HEK293 (cell line): Measurements from ENCODE around the gene ARL14EP.
A peak's percentile ranks its signal among the peaks of the same experiment; 100 is the strongest.

ENCODE experiments used
- CTCF ChIA-PET: fragments of 350-600 bp; formaldehyde crosslinking; extraction: SDS; loops from one replicate; lab custom pipeline; 2021; ENCODE audit warnings: antibody characterized with exemption; lab: Yijun Ruan, JAX
- POLR2A ChIA-PET: fragments of 300-600 bp; formaldehyde crosslinking; extraction: SDS; loops from one replicate; lab custom pipeline; 2020; ENCODE audit warnings: antibody characterized with exemption, inconsistent platforms; lab: Yijun Ruan, JAX
- H3K27ac ChIP-seq: fragments of 200-500 bp; sonication (Bioruptor generic); 2 replicates; pipeline ENCODE4 v1.5.1; 2014; ENCODE audit warnings: low read depth, low read length, control low read depth, inconsistent platforms; ENCODE audit errors: extremely low read depth
- H3K36me3 ChIP-seq, 2 experiments: fragments of 200-500 bp in 1 of 2; sonication (Bioruptor generic) in 1 of 2; 1 replicate in 1 of 2; 2 replicates in 1 of 2; pipeline ENCODE4 v1.5.1; 2014 to 2017; ENCODE audit warnings: inconsistent platforms in 2 of 2, low read length in 2 of 2; ENCODE audit not compliant: control insufficient read depth in 2 of 2, insufficient read depth in 1 of 2
- H3K4me1 ChIP-seq: fragments of 200-500 bp; sonication (Bioruptor generic); 2 replicates; pipeline ENCODE4 v1.5.1; 2014; ENCODE audit warnings: mild to moderate bottlenecking, low read length, inconsistent platforms; ENCODE audit not compliant: control insufficient read depth, insufficient read depth
- H3K4me3 ChIP-seq: 2 replicates; pipeline ENCODE4 v1.5.1; 2011; ENCODE audit warnings: low read depth, mild to moderate bottlenecking, control low read depth, low read length, moderate library complexity
- H3K9me3 ChIP-seq: fragments of 200-500 bp; sonication (Bioruptor generic); 2 replicates; pipeline ENCODE4 v1.5.1; 2014; ENCODE audit warnings: low read depth, low read length, inconsistent platforms; ENCODE audit not compliant: control insufficient read depth, insufficient read depth
- HOXA7 ChIP-seq: sonication (generic); formaldehyde crosslinking; IDR thresholded peaks from 2 replicates; pipeline ENCODE4 v1.8.1; 2022; ENCODE audit warnings: missing genetic modification reagents, borderline replicate concordance
- OSR2 ChIP-seq: fragments of 450-650 bp; formaldehyde crosslinking; IDR thresholded peaks from 2 replicates; pipeline ENCODE4 v1.5.1; 2016; ENCODE audit warnings: missing biosample characterization, missing genetic modification characterization
- REST ChIP-seq: fragments of 450-650 bp; formaldehyde crosslinking; IDR thresholded peaks from 2 replicates; pipeline ENCODE4 v1.5.1; 2016; ENCODE audit warnings: missing biosample characterization, missing genetic modification characterization
- TSHZ1 ChIP-seq: fragments of 450-650 bp; formaldehyde crosslinking; IDR thresholded peaks from 2 replicates; pipeline ENCODE4 v1.5.1; 2016; ENCODE audit warnings: missing biosample characterization, missing genetic modification characterization, borderline replicate concordance
- WT1 ChIP-seq: fragments of 450-650 bp; formaldehyde crosslinking; IDR thresholded peaks from 2 replicates; pipeline ENCODE4 v1.5.1; 2016; ENCODE audit warnings: missing biosample characterization, missing genetic modification characterization
- ZFP69B ChIP-seq: fragments of 450-650 bp; formaldehyde crosslinking; IDR thresholded peaks from 2 replicates; pipeline ENCODE4 v1.5.1; 2016; ENCODE audit warnings: missing biosample characterization, missing genetic modification characterization
- ZNF175 ChIP-seq: fragments of 450-650 bp; formaldehyde crosslinking; IDR thresholded peaks from 2 replicates; pipeline ENCODE4 v1.5.1; 2016; ENCODE audit warnings: missing biosample characterization, missing genetic modification characterization
- ZNF391 ChIP-seq: fragments of 450-650 bp; formaldehyde crosslinking; IDR thresholded peaks from 2 replicates; pipeline ENCODE4 v1.5.1; 2016; ENCODE audit warnings: low read depth, missing biosample characterization, missing genetic modification characterization, borderline replicate concordance
- ZNF629 ChIP-seq: fragments of 450-650 bp; formaldehyde crosslinking; IDR thresholded peaks from 2 replicates; pipeline ENCODE4 v1.5.1; 2017; ENCODE audit warnings: missing biosample characterization, missing genetic modification characterization
- ZNF654 ChIP-seq: fragments of 450-650 bp; formaldehyde crosslinking; IDR thresholded peaks from 2 replicates; pipeline ENCODE4 v1.5.1; 2016; ENCODE audit warnings: low read depth, missing biosample characterization, missing genetic modification characterization
- ZNF670 ChIP-seq: fragments of 450-650 bp; formaldehyde crosslinking; IDR thresholded peaks from 2 replicates; pipeline ENCODE4 v1.5.1; 2016; ENCODE audit warnings: missing biosample characterization, missing genetic modification characterization, low read depth
- ZSCAN30 ChIP-seq: fragments of 450-650 bp; IDR thresholded peaks from 2 replicates; pipeline ENCODE4 v1.5.1; 2018; ENCODE audit warnings: missing biosample characterization, mild to moderate bottlenecking, missing genetic modification characterization, moderate library complexity
- TF ChIP-seq, protein P1 (sequence below): fragments of 450-650 bp; formaldehyde crosslinking; IDR thresholded peaks from 2 replicates; pipeline ENCODE4 v1.5.1; 2016; ENCODE audit warnings: missing biosample characterization, missing genetic modification characterization
- TF ChIP-seq, protein P2 (sequence below): fragments of 450-650 bp; formaldehyde crosslinking; IDR thresholded peaks from 2 replicates; pipeline ENCODE4 v1.5.1; 2016; ENCODE audit warnings: missing biosample characterization, missing genetic modification characterization
- TF ChIP-seq, protein P3 (sequence below): fragments of 450-650 bp; formaldehyde crosslinking; IDR thresholded peaks from 2 replicates; pipeline ENCODE4 v1.5.1; 2017; ENCODE audit warnings: missing biosample characterization, missing genetic modification characterization
- TF ChIP-seq, protein P4 (sequence below): fragments of 450-650 bp; formaldehyde crosslinking; IDR thresholded peaks from 2 replicates; pipeline ENCODE4 v1.5.1; 2016; ENCODE audit warnings: missing biosample characterization, missing genetic modification characterization
- TF ChIP-seq, protein P5 (sequence below): sonication (generic); formaldehyde crosslinking; IDR thresholded peaks from 2 replicates; pipeline ENCODE4 v1.8.1; 2022; ENCODE audit warnings: mild to moderate bottlenecking, moderate library complexity, missing genetic modification reagents

ARL14EP gene

GRCh38 chr11:30314625-30315024, 8.3 kb upstream of the ARL14EP start:
- peak; percentile 26 for TF ChIP-seq ZNF654 (tag by site-specific recombination)
- TF ChIP-seq, protein P1, sequence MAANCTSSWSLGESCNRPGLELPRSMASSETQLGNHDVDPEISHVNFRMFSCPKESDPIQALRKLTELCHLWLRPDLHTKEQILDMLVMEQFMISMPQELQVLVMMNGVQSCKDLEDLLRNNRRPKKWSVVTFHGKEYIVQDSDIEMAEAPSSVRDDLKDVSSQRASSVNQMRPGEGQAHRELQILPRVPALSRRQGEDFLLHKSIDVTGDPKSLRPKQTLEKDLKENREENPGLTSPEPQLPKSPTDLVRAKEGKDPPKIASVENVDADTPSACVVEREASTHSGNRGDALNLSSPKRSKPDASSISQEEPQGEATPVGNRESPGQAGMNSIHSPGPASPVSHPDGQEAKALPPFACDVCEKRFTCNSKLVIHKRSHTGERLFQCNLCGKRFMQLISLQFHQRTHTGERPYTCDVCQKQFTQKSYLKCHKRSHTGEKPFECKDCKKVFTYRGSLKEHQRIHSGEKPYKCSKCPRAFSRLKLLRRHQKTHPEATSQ = no peak
- TF ChIP-seq, all 188 proteins: peak for 1
- no peaks in the 10 kb centered on the region for H3K9me3 ChIP-seq
- H3K36me3 ChIP-seq = no peaks in the 10 kb centered on the region
- H3K4me1 ChIP-seq = no peaks in the 10 kb centered on the region
- no peak overlapping the region for H3K4me3 ChIP-seq
- no peak overlapping the region for H3K27ac ChIP-seq
- ChIA-PET CTCF (interaction anchor here (0.6 to 2.2 kb wide), 10 partner anchors 8 to 603 kb away, joined by 3 to 10 read pairs (median 4); partner anchors contain the start of gene ARL14EP), POLR2A (interaction anchor here (1.9 kb wide), 1 partner anchor 8 kb away, joined by 6 read pairs; the partner anchor contains the start of gene ARL14EP)

- CTCF ChIA-PET = interaction anchor here (0.6 to 1.3 kb wide), 6 partner anchors 15 to 591 kb away, joined by 3 read pairs; no protein-coding TSS in a partner anchor
- no peak overlapping the region for H3K4me3 ChIP-seq
- H3K36me3 ChIP-seq = no peaks in the 10 kb centered on the region
- POLR2A ChIA-PET = no interaction called here
- no peak overlapping the region for H3K27ac ChIP-seq
- no peaks in the 10 kb centered on the region for H3K9me3 ChIP-seq
- H3K4me1 ChIP-seq = no peaks in the 10 kb centered on the region
- TF ChIP-seq ZNF670 (no peak), REST (tag by site-specific recombination) (no peak), ZFP69B (tag by site-specific recombination) (no peak), WT1 (peak; percentile 98), TSHZ1 (tag by site-specific recombination) (peak; percentile 58; the same call in 1 of the 2 replicates), ZNF629 (tag by site-specific recombination) (peak; percentile 65), HOXA7 (CRISPR knock-in tag) (no peak), ZNF391 (tag by site-specific recombination) (peak; percentile 34; the same call in 1 of the 2 replicates), OSR2 (peak; percentile 72; the same call in 1 of the 2 replicates), ZNF175 (tag by site-specific recombination) (no peak), ZSCAN30 (tag by site-specific recombination) (peak; percentile 51; the same call in 1 of the 2 replicates)
- TF ChIP-seq, protein P2, sequence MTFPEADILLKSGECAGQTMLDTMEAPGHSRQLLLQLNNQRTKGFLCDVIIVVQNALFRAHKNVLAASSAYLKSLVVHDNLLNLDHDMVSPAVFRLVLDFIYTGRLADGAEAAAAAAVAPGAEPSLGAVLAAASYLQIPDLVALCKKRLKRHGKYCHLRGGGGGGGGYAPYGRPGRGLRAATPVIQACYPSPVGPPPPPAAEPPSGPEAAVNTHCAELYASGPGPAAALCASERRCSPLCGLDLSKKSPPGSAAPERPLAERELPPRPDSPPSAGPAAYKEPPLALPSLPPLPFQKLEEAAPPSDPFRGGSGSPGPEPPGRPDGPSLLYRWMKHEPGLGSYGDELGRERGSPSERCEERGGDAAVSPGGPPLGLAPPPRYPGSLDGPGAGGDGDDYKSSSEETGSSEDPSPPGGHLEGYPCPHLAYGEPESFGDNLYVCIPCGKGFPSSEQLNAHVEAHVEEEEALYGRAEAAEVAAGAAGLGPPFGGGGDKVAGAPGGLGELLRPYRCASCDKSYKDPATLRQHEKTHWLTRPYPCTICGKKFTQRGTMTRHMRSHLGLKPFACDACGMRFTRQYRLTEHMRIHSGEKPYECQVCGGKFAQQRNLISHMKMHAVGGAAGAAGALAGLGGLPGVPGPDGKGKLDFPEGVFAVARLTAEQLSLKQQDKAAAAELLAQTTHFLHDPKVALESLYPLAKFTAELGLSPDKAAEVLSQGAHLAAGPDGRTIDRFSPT = 0 out of 2 replicates have a peak, but pooled peaks have one; percentile 25
- TF ChIP-seq, protein P3, sequence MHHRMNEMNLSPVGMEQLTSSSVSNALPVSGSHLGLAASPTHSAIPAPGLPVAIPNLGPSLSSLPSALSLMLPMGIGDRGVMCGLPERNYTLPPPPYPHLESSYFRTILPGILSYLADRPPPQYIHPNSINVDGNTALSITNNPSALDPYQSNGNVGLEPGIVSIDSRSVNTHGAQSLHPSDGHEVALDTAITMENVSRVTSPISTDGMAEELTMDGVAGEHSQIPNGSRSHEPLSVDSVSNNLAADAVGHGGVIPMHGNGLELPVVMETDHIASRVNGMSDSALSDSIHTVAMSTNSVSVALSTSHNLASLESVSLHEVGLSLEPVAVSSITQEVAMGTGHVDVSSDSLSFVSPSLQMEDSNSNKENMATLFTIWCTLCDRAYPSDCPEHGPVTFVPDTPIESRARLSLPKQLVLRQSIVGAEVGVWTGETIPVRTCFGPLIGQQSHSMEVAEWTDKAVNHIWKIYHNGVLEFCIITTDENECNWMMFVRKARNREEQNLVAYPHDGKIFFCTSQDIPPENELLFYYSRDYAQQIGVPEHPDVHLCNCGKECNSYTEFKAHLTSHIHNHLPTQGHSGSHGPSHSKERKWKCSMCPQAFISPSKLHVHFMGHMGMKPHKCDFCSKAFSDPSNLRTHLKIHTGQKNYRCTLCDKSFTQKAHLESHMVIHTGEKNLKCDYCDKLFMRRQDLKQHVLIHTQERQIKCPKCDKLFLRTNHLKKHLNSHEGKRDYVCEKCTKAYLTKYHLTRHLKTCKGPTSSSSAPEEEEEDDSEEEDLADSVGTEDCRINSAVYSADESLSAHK (tag by site-specific recombination) = peak; percentile 46
- TF ChIP-seq, protein P4, sequence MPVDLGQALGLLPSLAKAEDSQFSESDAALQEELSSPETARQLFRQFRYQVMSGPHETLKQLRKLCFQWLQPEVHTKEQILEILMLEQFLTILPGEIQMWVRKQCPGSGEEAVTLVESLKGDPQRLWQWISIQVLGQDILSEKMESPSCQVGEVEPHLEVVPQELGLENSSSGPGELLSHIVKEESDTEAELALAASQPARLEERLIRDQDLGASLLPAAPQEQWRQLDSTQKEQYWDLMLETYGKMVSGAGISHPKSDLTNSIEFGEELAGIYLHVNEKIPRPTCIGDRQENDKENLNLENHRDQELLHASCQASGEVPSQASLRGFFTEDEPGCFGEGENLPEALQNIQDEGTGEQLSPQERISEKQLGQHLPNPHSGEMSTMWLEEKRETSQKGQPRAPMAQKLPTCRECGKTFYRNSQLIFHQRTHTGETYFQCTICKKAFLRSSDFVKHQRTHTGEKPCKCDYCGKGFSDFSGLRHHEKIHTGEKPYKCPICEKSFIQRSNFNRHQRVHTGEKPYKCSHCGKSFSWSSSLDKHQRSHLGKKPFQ = peak; percentile 46; the same call in 1 of the 2 replicates
- TF ChIP-seq, protein P5, sequence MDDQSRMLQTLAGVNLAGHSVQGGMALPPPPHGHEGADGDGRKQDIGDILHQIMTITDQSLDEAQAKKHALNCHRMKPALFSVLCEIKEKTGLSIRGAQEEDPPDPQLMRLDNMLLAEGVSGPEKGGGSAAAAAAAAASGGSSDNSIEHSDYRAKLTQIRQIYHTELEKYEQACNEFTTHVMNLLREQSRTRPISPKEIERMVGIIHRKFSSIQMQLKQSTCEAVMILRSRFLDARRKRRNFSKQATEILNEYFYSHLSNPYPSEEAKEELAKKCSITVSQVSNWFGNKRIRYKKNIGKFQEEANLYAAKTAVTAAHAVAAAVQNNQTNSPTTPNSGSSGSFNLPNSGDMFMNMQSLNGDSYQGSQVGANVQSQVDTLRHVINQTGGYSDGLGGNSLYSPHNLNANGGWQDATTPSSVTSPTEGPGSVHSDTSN = no peak
Measured at GRCh38 chr11:30316237-30316636, 6.7 kb upstream of the ARL14EP start.
